Muscle layer of colon (tissue), 2 donors: ENCODE measurements around the gene STAG3.
"Not testable (repeated sequence)": the region's sequence is repeated elsewhere in the genome, so short reads cannot be mapped to it uniquely, and the experiment has no call there.

ENCODE experiments used
- H3K27ac ChIP-seq: one replicate; pipeline ENCODE4 v1.7.0; 2013; ENCODE audit warnings: low read depth, mild to moderate bottlenecking, low read length, moderate library complexity
- H3K27me3 ChIP-seq, 2 donors: one replicate each; pipeline ENCODE4 v1.7.0; 2013; ENCODE audit warnings: low read length in 2 of 2, mild to moderate bottlenecking in 2 of 2; ENCODE audit not compliant: insufficient read depth in 2 of 2, control insufficient read depth in 1 of 2
- H3K36me3 ChIP-seq: one replicate; pipeline ENCODE4 v1.7.0; 2013; ENCODE audit warnings: mild to moderate bottlenecking, low read length; ENCODE audit not compliant: insufficient read depth
- H3K4me1 ChIP-seq: one replicate; pipeline ENCODE4 v1.7.0; 2013; ENCODE audit warnings: mild to moderate bottlenecking, low read length; ENCODE audit not compliant: insufficient read depth
- H3K4me3 ChIP-seq, 2 donors: one replicate each; pipeline ENCODE4 v1.7.0; 2013; ENCODE audit warnings: low read length in 2 of 2, low read depth in 1 of 2, mild to moderate bottlenecking in 1 of 2, moderate library complexity in 1 of 2
- H3K9ac ChIP-seq: one replicate; pipeline ENCODE4 v1.7.0; 2013; ENCODE audit warnings: low read length
- H3K9me3 ChIP-seq: one replicate; pipeline ENCODE4 v1.7.0; 2013; ENCODE audit warnings: mild to moderate bottlenecking, low read length
- donor health status: abdominal sarcoma.
- donor health status: Adenocarcinoma of cecum.

STAG3 gene

GRCh38 chr7:100177045-100178001 is at the start of gene STAG3, which contains the start of gene GPC2:
Gene STAG3, plus strand, starts transcription at chr7:100177918. Its CDS starts 2,639 bp downstream, at chr7:100180557.
Gene GPC2, minus strand, starts transcription at chr7:100177381. Its CDS starts 182 bp downstream, at chr7:100177199.
- no peaks in the 10 kb centered on the region for H3K36me3 ChIP-seq

GRCh38 chr7:100128637-100128963 is 49.1 kb upstream of the STAG3 start:
- H3K27me3 ChIP-seq, result no peaks in the 10 kb centered on the region
- H3K27ac ChIP-seq, result peak overlapping the region; percentile 7
- peaks cover 10% of the 10 kb centered on the region for H3K36me3 ChIP-seq
- no peaks in the 10 kb centered on the region for H3K9me3 ChIP-seq
- peaks cover 19% of the 10 kb centered on the region for H3K4me1 ChIP-seq
- H3K9ac ChIP-seq, result no peak overlapping the region
- H3K4me3 ChIP-seq, result peak overlapping the region in 1 of 2 donors; percentile 92

More at GRCh38 chr7:100177045-100178001, at the start of gene STAG3, which contains the start of gene GPC2:
- Histone ChIP-seq H3K4me1 (no peaks in the 10 kb centered on the region), H3K27me3 (no peaks in the 10 kb centered on the region), H3K9ac (no peak within 1 kb of the TSS), H3K9me3 (no peaks in the 10 kb centered on the region), H3K27ac (peak within 1 kb of the TSS; percentile 53), H3K4me3 (peak within 1 kb of the TSS; percentile 56 to 70)

GRCh38 chr7:100130220-100130607 is 47.5 kb upstream of the STAG3 start:
- H3K36me3 ChIP-seq, H3K27ac ChIP-seq, H3K9ac ChIP-seq, H3K27me3 ChIP-seq, H3K4me3 ChIP-seq, H3K9me3 ChIP-seq: not testable (repeated sequence)
- H3K4me1 ChIP-seq, result peaks cover 19% of the 10 kb centered on the region

- Histone ChIP-seq H3K9me3 (no peaks in the 10 kb centered on the region), H3K9ac (no peak overlapping the region), H3K36me3 (no peaks in the 10 kb centered on the region), H3K27me3 (no peaks in the 10 kb centered on the region), H3K4me1 (peaks cover 19% of the 10 kb centered on the region), H3K4me3 (no peak overlapping the region), H3K27ac (no peak overlapping the region)
These were observed 46.9 kb upstream of the STAG3 start for GRCh38 chr7:100130608-100131453.

GRCh38 chr7:100132126-100132525 is 45.6 kb upstream of the STAG3 start:
- Histone ChIP-seq H3K4me1 (peaks cover 19% of the 10 kb centered on the region), H3K27ac (no peak overlapping the region), H3K4me3 (no peak overlapping the region)

GRCh38 chr7:100132697-100133151 is 45.0 kb upstream of the STAG3 start:
- H3K27ac ChIP-seq, result no peak overlapping the region
- no peaks in the 10 kb centered on the region for H3K36me3 ChIP-seq
- H3K9me3 ChIP-seq, result no peaks in the 10 kb centered on the region
- peaks cover 19% of the 10 kb centered on the region for H3K4me1 ChIP-seq
- H3K9ac ChIP-seq, result no peak overlapping the region
- no peaks in the 10 kb centered on the region for H3K27me3 ChIP-seq
- no peak overlapping the region for H3K4me3 ChIP-seq

More at GRCh38 chr7:100132126-100132525, 45.6 kb upstream of the STAG3 start:
- no peaks in the 10 kb centered on the region for H3K9me3 ChIP-seq
- no peak overlapping the region for H3K9ac ChIP-seq
- H3K36me3 ChIP-seq, result no peaks in the 10 kb centered on the region
- no peaks in the 10 kb centered on the region for H3K27me3 ChIP-seq

GRCh38 chr7:100137851-100138760 is 39.6 kb upstream of the STAG3 start:
- H3K27ac ChIP-seq, result no peak overlapping the region
- H3K4me3 ChIP-seq, result no peak overlapping the region
- H3K36me3 ChIP-seq, result no peaks in the 10 kb centered on the region
- no peak overlapping the region for H3K9ac ChIP-seq
- no peaks in the 10 kb centered on the region for H3K4me1 ChIP-seq
- H3K9me3 ChIP-seq, result no peaks in the 10 kb centered on the region
- H3K27me3 ChIP-seq, result no peaks in the 10 kb centered on the region

- Histone ChIP-seq H3K9me3 (no peaks in the 10 kb centered on the region), H3K27me3 (no peaks in the 10 kb centered on the region), H3K9ac (no peak overlapping the region), H3K4me3 (no peak overlapping the region), H3K36me3 (no peaks in the 10 kb centered on the region), H3K4me1 (no peaks in the 10 kb centered on the region), H3K27ac (no peak overlapping the region)
These were observed 36.2 kb upstream of the STAG3 start for GRCh38 chr7:100141555-100141949.

- Histone ChIP-seq H3K27ac (no peak overlapping the region), H3K36me3 (no peaks in the 10 kb centered on the region)
These were observed 35.3 kb upstream of the STAG3 start for GRCh38 chr7:100142461-100142860.

GRCh38 chr7:100146350-100146749 is 31.4 kb upstream of the STAG3 start:
- H3K4me1 ChIP-seq, result peaks cover 10% of the 10 kb centered on the region
- not testable (repeated sequence) for H3K27me3 ChIP-seq, H3K36me3 ChIP-seq, H3K27ac ChIP-seq, H3K9ac ChIP-seq, H3K4me3 ChIP-seq, H3K9me3 ChIP-seq

More at GRCh38 chr7:100142461-100142860, 35.3 kb upstream of the STAG3 start:
- H3K9me3 ChIP-seq, result no peaks in the 10 kb centered on the region
- no peaks in the 10 kb centered on the region for H3K4me1 ChIP-seq
- no peak overlapping the region for H3K9ac ChIP-seq
- no peak overlapping the region for H3K4me3 ChIP-seq
- H3K27me3 ChIP-seq, result no peaks in the 10 kb centered on the region
